GM12891 (cell line): ENCODE data around the gene USF3.

ENCODE experiments used
- DNase-seq: peaks from one replicate; pipeline ENCODE4 v3.0.0; 2011; ENCODE audit warnings: low spot score; ENCODE audit not compliant: insufficient read length
- FAIRE-seq: peaks from 2 replicates; lab custom pipeline; 2011; peaks lifted over from hg19 to GRCh38; lab: Jason Lieb, UNC
- PAX5 ChIP-seq: IDR thresholded peaks from 2 replicates; pipeline ENCODE4 v1.6.1; 2011; ENCODE audit warnings: low read length, moderate library complexity, mild to moderate bottlenecking; ENCODE audit not compliant: insufficient read depth, severe bottlenecking
- POLR2A ChIP-seq: IDR thresholded peaks from 2 replicates; pipeline ENCODE4 v1.6.1; 2011; ENCODE audit warnings: low read depth, low read length, control low read depth
- POLR2AphosphoS5 ChIP-seq: IDR thresholded peaks from 2 replicates; pipeline ENCODE4 v1.6.1; 2011; ENCODE audit warnings: low read depth, low read length, control low read depth
- POU2F2 ChIP-seq: IDR thresholded peaks from 2 replicates; pipeline ENCODE4 v1.6.1; 2011; ENCODE audit warnings: low read depth, mild to moderate bottlenecking, control low read depth, low read length, moderate library complexity
- SPI1 ChIP-seq: IDR thresholded peaks from 2 replicates; pipeline ENCODE4 v1.6.1; 2011; ENCODE audit warnings: low read depth, low read length, control low read depth
- TAF1 ChIP-seq: IDR thresholded peaks from 2 replicates; pipeline ENCODE4 v1.6.1; 2011; ENCODE audit warnings: low read depth, low read length, control low read depth

Gene USF3

DNA sequence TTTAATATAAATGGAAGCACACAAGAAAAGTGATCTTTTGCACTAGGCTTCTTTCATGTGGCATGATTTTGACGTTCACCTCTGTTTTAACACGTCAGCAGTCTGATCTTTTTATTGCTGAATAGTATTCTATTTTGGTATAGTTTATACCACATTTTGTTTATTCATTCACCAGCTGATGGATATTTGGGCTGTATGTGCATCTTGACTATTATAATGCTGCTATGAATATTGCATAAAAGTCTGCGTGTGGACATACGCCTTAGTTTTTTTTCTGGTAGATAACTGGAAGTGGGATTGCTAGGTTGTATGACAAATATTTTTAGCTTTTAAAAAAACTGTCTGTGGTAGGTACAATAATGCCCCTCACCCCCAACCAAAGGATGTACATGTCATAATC lies 35.3 kb upstream of the USF3 start:
- no peak for FAIRE-seq
- DNase-seq: no peak
- TF ChIP-seq POLR2A (no peak), POU2F2 (no peak), TAF1 (no peak), PAX5 (no peak), POLR2AphosphoS5 (no peak), SPI1 (no peak)

DNA sequence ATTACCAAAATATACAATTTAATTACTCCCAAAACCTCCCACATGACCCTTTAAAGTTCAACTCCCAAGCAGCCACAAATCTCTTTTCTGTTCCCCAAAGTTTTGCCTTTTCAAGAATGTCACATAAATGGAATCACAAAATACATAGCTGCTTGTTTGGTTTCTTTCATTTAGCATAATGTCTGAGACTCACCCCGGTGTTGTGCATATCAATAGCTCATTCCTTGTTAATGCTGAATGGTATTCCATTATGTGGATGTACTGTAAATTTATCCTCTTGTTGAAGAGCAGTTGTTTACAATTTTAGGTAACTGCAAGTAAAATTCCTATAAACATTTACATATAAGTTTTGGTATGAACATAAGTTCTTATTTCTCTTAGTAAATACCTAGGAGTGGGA lies 34.1 kb upstream of the USF3 start:
- FAIRE-seq (no peak), DNase-seq (no peak)
- TF ChIP-seq PAX5: no peak
- no peak for TF ChIP-seq POU2F2
- no peak for TF ChIP-seq SPI1
- TF ChIP-seq POLR2AphosphoS5: no peak
- TF ChIP-seq TAF1: no peak
- TF ChIP-seq POLR2A: no peak

DNA sequence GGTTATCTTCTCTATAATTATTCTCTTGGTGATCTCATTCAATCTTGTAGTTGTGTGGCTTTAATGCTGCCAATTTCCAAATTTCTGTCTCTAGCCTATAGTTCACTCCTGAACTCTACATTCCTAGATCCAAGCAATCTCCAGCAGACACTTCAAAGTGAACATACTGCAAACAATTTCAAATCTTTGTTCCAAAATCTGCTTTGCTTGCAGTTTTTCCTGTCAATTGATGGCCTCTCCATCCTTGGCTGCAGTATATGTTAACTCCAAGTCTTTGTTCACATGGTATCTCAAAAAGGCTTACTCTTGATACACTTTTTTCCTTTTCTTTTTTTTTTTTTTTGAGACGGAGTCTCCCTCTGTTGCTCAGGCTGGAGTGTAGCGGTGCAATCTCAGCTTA lies 32.2 kb upstream of the USF3 start:
- FAIRE-seq (no peak), DNase-seq (no peak)
- TF ChIP-seq POLR2AphosphoS5 (no peak), SPI1 (no peak), PAX5 (no peak), TAF1 (no peak), POU2F2 (no peak), POLR2A (no peak)

DNA sequence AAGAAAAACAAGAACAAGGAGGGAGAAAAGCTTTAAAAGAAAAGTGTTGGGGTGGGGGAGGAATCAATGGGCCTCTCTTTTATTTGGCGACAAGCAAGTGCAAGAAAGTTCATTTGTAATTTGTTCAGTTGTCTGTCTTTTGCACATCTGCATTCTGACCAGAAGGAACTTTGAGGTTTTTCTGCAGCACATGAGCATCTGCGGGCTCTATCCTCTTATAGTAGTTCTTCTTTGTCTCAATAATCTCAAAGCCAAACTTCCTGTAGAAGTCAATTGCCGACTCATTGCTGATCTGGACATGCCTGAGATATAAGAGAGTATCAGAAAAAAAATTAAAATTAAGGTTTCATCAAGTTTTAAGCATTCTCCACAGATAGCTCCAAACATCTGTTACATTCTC lies 25.2 kb upstream of the USF3 start:
- FAIRE-seq (no peak), DNase-seq (no peak)
- no peak for TF ChIP-seq POU2F2
- TF ChIP-seq SPI1: no peak
- TF ChIP-seq PAX5: no peak
- TF ChIP-seq TAF1: no peak
- no peak for TF ChIP-seq POLR2AphosphoS5

DNA sequence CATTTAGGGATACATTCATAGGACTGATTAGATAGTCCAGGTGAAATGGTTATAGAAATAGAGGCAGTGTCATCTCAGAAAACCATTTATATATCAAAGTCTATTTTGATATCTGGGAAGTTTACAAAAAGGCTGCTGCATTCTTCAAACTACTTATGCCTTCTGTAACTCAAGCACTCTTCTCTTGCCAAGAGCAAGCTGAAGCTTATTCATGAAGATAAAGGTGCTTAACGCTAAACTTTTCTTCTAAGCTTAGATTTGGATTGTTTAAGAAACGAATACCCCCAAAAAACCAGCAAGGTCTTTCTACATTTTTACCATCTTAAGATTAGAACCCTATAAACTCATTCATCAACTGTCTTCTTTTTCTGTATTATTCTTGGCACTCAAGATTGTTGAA lies 23.3 kb upstream of the USF3 start:
- TF ChIP-seq POLR2A: no peak
- no peak for TF ChIP-seq POLR2AphosphoS5
- TF ChIP-seq TAF1: no peak
- TF ChIP-seq PAX5: no peak
- no peak for TF ChIP-seq SPI1
- no peak for TF ChIP-seq POU2F2
- FAIRE-seq (no peak), DNase-seq (no peak)

DNA sequence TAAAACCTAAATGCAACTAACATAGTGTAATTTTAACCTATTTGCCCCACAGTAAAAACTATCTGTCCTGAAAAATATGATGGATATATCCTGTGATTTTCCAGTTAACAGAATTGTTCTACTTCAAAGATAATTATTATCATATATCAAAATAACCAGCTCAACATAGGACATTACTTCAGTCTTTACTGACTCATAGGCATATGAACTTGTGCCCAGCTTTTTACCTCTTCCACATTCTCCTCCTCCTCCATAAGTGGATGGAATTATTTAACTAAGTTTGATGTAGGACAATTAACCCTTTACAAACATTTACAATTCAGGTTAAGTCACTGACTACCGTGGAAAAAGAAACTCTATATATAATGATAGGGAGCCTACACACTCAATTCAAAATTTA lies 22.9 kb upstream of the USF3 start:
- TF ChIP-seq TAF1: no peak
- no peak for TF ChIP-seq POU2F2
- TF ChIP-seq POLR2A: no peak
- no peak for TF ChIP-seq POLR2AphosphoS5
- no peak for TF ChIP-seq PAX5
- TF ChIP-seq SPI1: no peak
- no peak for FAIRE-seq
- no peak for DNase-seq

DNA sequence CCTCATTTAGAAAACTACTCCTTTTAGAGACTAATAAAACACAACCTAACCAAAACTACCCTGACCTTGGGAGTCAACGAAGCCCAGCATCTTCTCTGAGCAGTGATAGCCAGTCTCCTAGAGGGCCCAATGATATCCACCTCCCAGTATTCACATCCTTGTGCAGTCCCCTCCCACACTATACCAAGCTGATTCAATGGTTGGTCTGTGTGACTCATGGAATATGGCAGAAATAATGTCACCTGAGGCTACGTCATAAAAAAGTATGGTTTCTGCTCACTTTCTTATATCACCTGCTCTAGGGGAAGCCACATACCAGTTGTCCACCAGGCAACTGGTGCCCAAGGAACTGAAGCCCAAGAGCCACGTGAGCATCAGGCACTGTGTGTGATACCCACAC lies 21.4 kb upstream of the USF3 start:
- TF ChIP-seq POLR2AphosphoS5 (no peak; the same call in 1 of the 2 replicates), POU2F2 (no peak), SPI1 (no peak), POLR2A (no peak), TAF1 (no peak), PAX5 (no peak)
- no peak for DNase-seq
- no peak for FAIRE-seq

DNA sequence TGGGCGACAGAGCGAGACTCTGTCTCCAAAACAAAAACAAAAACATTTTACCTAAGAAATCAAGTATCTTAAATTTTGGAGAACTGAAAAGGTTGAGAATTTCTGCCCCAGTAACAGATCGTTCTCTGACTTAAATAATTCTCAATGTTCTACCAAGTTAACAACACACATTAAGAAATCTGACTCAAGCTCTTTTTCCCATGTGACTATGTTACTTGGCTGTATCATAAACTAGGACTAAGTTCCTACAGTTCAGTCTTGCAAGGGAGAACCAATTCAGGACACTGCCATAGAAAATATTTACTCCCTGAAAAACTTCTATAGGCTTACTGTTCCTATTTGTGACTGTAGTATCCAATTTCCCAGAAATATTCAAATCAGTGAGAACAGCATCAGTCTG lies 20.9 kb upstream of the USF3 start:
- no peak for FAIRE-seq
- no peak for DNase-seq
- no peak for TF ChIP-seq POU2F2
- TF ChIP-seq SPI1: no peak
- TF ChIP-seq POLR2A: no peak
- no peak for TF ChIP-seq TAF1
- TF ChIP-seq PAX5: no peak
- TF ChIP-seq POLR2AphosphoS5: no peak

DNA sequence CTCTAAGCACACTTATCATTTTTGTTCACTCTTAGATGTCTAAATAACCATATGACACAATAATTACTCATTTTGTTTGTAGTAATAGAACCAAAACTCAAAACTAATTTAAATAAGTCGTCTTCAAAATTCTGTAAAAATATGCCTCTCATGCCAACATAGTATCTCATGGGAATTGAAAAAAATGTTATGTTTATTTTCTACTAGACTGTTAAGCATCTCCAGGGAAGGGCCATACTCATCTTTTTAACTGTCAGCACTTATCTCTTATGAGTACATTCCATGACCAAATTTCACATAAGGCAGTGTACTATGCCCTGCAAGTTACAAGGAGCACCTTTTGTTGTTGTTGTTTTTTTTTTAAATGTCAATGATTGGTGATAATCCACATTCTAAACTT lies 18.3 kb upstream of the USF3 start:
- FAIRE-seq: no peak
- TF ChIP-seq PAX5: no peak
- TF ChIP-seq POLR2A: no peak
- DNase-seq: no peak

DNA sequence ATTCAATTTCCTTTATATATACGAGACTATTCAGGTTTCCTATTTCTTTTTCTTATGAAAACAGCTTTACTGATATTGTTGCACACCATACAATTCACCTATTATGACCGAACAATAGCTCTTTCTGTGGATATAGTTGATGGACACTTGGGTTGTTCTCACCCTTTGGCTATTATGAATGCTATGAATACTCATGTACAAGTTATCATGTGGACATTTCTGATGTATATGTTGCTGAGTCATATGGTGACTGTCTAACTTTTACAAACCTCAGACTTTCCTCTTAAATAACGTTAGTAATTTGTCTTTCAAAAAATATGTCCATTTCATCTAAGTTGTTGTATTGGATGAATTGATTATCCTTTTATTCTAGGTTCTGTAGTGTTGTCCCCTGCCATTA lies 15.7 kb upstream of the USF3 start:
- FAIRE-seq (peak; percentile 52), DNase-seq (no peak)
- no peak for TF ChIP-seq POLR2A
- TF ChIP-seq POU2F2: no peak
- TF ChIP-seq PAX5: no peak
- no peak for TF ChIP-seq POLR2AphosphoS5
- TF ChIP-seq TAF1: no peak
- no peak for TF ChIP-seq SPI1

DNA sequence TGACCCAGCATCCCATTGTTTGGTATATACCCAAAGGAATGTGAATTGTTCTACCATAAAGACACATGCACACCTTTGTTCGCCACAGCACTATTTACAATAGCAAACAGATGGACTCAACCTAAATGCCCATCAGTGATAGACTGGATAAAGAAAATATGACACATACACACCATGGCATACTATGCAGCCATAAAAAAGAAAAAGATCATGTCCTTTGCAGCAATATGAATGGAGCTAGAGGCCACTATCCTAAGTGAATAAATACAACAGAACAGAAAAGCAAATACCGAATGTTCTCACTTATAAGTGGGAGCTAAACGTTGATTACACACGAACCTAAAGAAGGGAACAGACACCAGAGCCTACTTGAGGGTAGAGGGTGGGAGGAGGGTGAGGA lies 11.4 kb upstream of the USF3 start:
- no peak for TF ChIP-seq TAF1
- TF ChIP-seq SPI1: no peak
- TF ChIP-seq POLR2A: no peak
- TF ChIP-seq POLR2AphosphoS5: no peak
- TF ChIP-seq POU2F2: no peak
- TF ChIP-seq PAX5: no peak
- FAIRE-seq (no peak), DNase-seq (no peak)
